Activated CD8-positive, alpha-beta memory T cell treated with anti-CD3 and anti-CD28 coated beads, Interleukin-2, amount 50 U/mL, for 24 hours (primary cell): ENCODE results near the gene RRP8.

Source experiments
- DNase-seq: peaks from one replicate; pipeline ENCODE4 v3.0.0-alpha.2; 2020; ENCODE audit errors: extremely low read depth

RRP8 gene

GRCh38 chr11:6599881-6600390 lies 3.5 kb downstream of the RRP8 start:
- DNase-seq: no peak

GRCh38 chr11:6599449-6599848 lies 4.0 kb downstream of the RRP8 start:
- DNase-seq: no peak

- DNase-seq: no peak
Measured at GRCh38 chr11:6598555-6598954, 4.9 kb downstream of the RRP8 start.

GRCh38 chr11:6596239-6596877 lies 7.1 kb downstream of the RRP8 start:
- no peak for DNase-seq

DNA sequence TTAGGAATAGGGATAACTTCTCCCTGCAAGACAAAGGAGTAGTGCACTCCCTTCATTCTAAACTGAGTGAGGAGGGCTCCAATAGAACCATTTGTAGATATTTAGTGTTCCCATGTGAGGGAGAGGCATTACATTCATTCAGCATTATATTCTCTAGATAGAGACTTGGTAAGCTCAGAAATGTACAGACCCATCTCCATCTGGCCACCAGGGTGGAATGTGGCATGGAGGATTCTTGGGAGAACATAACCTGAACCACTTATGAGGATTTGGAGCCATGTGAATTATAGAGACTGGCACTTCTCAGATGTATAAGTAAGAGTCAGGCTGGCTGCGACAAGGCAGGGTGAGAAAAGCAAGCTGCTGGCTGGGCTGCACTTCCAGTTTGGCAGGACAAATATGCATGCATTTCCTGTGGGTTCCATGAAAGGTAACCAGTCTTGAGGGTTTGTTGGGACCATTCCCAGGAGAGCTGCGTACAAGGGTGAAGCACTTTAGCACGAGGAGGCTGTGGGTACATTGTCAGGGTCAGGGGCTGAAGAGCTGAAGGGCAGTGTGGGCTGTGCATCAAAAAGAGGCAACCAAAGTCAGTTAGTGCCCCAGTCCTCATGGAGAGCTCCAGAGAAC lies 9.2 kb downstream of the RRP8 start:
- no peak for DNase-seq

DNA sequence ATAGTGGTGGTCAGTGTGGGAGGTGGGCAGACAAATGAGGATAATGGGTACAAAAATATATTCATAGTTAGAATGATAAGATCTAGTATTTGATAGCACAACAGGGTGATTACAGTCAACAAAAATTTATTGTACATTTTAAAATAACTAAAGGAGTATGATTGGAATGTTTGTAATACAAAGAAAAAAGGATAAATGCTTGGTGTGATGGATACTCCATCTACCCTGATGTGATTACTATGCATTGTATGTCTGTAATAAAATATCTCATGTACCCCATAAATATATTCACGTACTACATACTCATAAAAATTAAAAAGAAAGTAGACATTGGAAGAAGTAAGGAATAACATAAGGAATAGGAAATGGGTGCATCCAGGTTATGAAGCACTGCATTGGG lies 15.4 kb downstream of the RRP8 start:
- no peak for DNase-seq

- DNase-seq: no peak
Measured at GRCh38 chr11:6587360-6587953, 16.0 kb downstream of the RRP8 start.

DNA sequence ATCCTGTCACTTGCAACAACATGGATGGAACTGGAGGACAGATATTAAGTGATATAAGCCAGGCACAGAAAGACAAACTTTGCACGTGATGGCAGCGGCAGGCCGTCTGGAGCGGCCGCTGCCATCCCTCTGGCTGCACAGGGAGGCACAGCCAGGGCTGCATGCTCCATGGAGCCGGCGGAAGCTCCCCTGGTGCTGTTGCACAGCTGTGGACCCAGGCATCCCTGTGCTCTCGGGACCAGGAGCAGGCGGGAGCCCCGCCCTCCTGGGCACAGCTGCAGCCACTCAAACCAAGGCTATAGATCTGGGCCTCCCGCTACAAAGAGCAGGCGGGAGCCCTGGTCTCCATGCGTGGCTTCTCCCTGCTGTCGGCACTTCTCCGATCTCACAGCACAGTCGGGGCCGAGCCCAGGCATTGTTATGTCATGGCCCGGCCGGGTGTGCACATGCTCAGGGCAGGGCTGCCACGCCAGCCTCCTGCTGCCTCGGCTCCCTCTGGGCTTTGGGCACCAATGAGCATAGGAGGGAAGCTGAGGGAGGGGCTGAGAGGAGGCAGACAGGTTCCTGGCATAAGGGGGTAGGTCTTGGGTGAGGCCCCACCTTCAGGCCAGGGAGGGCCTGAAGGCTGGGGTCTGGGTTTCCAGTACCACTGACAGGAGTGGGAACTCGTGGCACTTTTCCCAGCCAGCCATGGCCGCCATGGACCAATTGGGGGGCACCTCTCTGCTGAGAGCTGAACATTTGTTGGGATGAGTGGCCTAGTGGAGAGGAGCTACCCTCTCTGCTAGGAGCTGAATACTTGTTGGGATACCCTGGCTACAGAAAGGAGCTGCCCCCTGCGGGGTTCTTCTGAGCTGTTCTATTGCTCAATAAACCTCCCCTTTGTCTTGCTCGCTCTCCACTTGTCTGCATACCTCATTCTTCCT lies 16.7 kb downstream of the RRP8 start:
- no peak for DNase-seq

GRCh38 chr11:6584528-6584927 lies 18.9 kb downstream of the RRP8 start:
- no peak for DNase-seq

DNA sequence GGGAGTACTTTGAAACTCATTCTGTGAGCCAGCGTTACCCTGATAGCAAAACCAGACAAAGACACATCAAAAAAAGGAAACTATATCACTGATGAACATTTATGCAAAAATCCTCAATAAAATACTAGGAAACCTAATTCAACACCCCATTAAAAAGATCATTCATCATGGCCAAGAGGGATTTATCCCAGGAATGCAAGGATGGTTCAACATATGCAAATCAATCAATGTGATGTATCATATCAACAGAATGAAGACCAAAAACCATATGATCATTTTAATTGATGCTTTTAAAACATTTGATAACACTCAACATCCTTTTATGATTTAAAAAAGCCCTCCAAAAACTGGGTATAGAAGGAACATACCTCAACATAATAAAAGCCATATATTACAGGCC lies 19.8 kb downstream of the RRP8 start:
- DNase-seq: no peak

DNA sequence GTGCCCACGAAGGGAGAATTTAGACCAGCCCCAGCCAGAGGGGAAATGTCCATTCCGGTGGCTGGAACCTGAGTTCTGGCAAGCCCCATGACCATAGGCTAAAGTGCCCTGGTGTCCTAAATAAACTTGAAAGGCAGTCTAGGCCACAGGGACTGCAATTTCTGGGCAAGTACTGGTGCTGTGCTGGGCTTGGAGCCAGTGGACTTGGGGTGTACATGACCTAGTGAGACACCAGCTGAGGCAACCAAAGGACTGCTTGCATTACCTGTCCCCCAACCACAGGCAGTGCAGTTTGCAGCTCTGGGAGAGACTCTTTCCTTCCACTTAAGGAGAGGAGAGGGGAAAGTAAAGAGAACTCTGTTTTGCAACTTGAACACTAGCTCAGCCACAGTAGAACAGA lies 23.7 kb downstream of the RRP8 start:
- DNase-seq: no peak

- no peak for DNase-seq
Measured at GRCh38 chr11:6578134-6578533, 25.3 kb downstream of the RRP8 start.

DNA sequence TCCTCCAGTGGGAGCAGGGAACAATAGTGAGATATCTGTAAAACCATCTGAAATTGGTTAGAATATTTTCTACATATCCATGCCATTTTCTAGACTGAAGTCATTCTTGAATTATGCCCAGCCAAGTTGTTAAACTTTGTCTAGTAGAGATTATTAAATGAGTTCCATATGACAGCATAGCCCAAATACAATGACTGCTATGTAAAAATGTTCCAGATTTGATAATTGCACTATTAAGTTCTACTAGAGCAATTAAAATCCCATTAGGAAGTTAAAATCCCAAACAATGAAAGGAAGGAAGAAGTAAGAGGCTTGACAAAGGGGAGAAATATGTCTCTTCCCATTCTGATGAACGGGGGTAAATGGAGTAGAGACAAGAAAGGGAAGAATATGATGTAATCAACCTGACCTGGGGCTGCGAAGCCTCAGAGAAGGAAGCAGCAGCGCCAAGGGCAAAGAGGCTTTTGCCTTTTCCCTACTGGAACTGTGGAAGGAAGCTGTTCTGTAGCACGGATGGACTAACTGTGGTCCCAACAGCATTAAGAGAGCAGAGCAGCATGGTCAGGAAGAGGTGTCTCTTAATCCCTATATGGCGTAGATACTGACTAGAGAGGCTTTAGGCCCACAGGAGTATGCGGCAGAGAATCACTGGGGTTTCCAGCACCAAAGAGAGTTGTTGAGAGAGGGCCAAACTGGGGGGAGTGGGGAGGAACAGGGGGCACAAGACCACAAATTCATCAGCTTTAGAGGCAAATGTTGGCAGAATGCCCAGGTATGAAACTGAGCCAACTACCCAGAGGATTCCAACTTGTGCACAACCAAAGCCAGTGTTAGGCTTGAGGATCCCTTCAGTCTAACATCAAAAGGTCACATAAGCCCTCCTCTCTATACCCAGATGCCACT lies 26.7 kb downstream of the RRP8 start:
- DNase-seq: no peak

DNA sequence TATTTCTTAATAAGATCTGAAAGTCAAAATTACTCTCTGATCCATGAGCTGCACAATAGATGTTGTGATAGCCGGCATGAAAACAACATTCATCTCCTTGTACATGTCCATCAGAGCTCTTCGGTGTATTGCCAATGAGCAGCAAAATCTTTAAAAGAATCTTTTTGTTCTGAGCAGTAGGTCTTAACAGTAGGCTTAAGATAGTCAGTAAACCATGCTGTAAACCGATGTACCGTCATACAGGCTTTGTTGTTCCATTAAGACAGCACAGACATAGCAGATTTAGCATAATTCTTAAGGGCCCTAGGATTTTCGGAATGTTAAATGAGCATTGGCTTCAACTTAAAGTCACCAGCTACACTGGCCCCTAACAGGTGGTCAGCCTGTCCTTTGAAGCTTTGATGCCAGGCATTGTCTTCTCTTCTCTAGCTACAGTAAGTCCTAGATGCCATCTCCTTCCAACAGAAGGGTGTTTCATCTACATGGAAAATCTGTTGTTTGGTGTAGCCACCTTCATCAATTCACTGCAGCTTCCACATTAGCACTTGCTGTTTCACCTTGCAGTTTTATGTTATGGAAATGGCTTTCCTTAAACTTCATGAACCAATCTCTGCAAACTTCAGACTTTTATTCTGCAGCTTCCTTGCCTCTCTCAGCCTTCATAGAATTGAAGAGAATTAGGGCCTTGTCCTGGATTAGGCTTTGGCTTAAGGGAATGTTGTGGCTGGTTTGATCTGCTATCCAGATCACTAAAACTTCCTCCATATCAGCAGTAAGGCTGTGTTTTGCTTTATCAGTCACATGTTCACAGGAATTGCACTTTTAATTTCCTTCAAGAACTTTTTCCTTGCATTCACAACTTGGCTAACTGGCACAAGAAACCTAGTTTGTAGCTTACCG lies 28.4 kb downstream of the RRP8 start:
- DNase-seq: no peak

- no peak for DNase-seq
Measured at GRCh38 chr11:6572215-6572614, 31.2 kb downstream of the RRP8 start.

DNA sequence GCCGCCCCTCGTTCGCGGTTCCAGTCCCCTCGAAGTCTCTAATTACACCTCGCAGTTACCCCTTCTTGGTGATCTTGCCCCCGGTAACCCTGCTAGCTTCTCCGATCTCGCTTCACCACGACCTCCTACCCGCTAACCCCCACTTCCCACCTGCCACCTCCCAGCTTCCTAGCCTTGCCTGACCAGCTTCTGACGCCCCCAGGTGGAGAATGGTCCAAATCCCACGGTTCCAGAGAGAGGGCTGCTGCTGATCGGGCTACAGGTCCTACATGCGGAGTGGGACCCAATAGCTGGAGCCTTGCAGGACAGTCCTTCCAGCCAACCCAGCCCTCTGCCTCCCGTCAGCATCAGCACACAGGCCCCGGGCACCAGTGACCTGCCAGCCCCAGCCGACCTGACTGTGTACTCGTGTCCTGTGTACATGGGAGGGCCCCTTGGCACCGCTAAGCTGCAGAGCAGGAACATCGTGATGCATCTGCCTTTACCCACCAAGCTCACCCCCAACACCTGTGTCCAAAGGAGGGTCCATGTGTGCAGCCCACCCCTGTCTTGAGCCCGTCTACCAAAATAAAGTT lies 31.9 kb downstream of the RRP8 start:
- no peak for DNase-seq

DNA sequence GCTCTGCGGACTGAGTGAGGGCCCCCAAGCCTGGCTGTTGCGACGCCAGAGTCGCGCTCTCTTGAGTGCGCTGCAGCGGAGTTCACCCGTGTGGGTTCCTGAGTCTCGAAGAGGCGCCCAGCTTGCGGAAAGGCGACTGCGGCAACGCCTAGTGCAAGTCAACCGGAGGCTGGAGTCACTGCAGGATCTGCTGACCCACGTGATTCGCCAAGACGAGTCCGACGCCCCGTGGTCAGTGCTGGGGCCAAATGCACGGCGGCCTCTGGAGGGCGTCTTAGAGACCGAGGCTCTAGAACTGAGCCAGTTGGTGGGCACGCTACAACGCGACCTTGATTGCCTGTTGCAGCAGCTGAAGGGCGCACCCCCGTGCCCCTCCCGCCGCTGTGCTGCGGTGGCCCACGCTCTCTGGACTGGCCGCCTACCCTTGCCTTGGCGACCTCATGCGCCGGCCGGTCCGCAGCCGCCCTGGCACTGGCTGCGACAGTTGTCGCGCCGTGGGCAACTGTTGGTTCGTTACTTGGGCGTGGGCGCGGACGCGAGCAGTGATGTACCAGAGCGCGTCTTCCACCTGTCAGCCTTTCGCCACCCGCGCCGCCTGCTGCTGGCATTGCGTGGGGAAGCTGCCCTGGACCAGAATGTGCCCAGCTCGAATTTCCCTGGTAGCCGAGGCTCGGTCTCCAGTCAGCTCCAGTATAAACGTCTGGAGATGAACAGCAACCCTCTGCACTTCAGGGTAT lies 32.6 kb downstream of the RRP8 start:
- no peak for DNase-seq

DNA sequence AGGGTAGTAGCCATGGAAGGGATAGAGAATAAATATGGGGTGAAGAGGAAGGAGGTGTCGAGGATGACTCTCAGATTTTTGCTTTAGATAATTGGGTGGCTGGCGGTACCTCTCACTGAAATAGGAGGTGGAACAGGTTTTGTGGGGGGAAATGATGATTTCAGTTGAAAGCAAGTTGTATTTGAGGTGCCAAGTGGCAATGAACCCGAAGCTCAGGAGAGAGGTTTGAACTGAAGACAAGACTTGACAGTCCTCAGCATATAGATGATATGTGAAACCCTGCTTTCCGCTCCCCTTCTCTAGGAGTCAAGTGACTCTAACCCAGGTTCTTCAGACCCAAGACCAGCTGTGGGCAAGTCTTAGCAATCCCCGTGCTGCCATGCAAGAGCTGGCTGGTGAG lies 33.7 kb downstream of the RRP8 start:
- DNase-seq: no peak
